GM06990 (cell line): ENCODE data around the gene GAS7.

Experiments used
- DNase-seq: peaks from one replicate; pipeline ENCODE4 v3.0.0-alpha.2; 2011; ENCODE audit not compliant: insufficient read length; ENCODE audit errors: extremely low read depth
- H3K27me3 ChIP-seq: replicated peaks from 2 replicates; pipeline ENCODE4 v1.6.0; 2011; ENCODE audit warnings: low read length; ENCODE audit not compliant: control insufficient read depth, insufficient read depth
- H3K36me3 ChIP-seq: 2 replicates; pipeline ENCODE4 v1.5.1; 2011; ENCODE audit warnings: low read length; ENCODE audit not compliant: control insufficient read depth, insufficient read depth
- H3K4me3 ChIP-seq: replicated peaks from 2 replicates; pipeline ENCODE4 v1.5.1; 2011; ENCODE audit warnings: low read depth, mild to moderate bottlenecking, control low read depth, low read length
- TF ChIP-seq, protein P1 (sequence below): IDR thresholded peaks from 2 replicates; pipeline ENCODE4 v1.5.1; 2011; ENCODE audit warnings: low read length, control low read depth, mild to moderate bottlenecking, inconsistent platforms; ENCODE audit not compliant: insufficient read depth, poor library complexity, severe bottlenecking

The GAS7 gene

DNA sequence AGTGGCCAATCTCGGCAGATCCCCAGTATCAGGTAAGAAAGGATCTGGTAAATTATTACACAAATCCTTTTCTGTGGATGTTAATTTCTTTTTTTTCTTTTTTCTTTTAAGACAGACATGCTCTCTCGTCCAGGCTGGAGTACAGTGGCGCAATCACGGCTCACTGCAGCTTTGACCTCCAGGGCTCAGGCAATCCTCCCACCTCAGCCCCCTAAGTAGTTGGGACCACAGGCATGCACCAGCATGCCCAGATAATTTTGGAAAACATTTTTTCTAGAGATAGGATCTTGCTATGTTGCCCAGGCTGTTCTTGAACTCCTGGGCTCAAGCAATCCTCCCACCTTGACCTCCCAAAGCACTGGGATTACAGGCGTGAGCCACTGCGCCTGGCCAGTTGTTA lies 54.0 kb downstream of the GAS7 start:
- Histone ChIP-seq H3K36me3 (no peaks in the 10 kb centered on the region), H3K27me3 (no peaks in the 10 kb centered on the region), H3K4me3 (no peak overlapping the region)
- DNase-seq = no peak
- TF ChIP-seq, protein P1, sequence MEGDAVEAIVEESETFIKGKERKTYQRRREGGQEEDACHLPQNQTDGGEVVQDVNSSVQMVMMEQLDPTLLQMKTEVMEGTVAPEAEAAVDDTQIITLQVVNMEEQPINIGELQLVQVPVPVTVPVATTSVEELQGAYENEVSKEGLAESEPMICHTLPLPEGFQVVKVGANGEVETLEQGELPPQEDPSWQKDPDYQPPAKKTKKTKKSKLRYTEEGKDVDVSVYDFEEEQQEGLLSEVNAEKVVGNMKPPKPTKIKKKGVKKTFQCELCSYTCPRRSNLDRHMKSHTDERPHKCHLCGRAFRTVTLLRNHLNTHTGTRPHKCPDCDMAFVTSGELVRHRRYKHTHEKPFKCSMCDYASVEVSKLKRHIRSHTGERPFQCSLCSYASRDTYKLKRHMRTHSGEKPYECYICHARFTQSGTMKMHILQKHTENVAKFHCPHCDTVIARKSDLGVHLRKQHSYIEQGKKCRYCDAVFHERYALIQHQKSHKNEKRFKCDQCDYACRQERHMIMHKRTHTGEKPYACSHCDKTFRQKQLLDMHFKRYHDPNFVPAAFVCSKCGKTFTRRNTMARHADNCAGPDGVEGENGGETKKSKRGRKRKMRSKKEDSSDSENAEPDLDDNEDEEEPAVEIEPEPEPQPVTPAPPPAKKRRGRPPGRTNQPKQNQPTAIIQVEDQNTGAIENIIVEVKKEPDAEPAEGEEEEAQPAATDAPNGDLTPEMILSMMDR = no peak

DNA sequence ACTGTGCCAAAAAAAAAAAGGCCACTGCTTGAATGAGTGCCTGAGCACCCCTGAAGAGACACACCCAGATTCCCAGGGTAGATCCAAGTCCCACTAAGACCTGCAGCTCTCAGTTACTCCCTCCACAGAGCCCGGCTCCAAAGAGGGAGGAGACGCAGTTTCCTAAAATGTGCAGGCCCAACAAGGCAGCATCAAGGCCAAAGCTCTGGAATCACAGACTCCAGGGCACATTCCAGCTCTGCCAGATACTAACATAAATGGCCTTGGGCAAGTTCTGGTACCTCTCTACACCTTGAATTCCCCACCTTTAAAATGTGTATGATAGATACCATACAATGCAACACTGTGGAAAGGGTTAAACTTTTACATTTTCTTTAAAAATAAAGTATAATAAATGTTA lies 57.0 kb downstream of the GAS7 start:
- Histone ChIP-seq H3K36me3 (no peaks in the 10 kb centered on the region), H3K27me3 (no peaks in the 10 kb centered on the region), H3K4me3 (no peak overlapping the region)
- no peak for DNase-seq
- TF ChIP-seq, protein P1 = no peak

DNA sequence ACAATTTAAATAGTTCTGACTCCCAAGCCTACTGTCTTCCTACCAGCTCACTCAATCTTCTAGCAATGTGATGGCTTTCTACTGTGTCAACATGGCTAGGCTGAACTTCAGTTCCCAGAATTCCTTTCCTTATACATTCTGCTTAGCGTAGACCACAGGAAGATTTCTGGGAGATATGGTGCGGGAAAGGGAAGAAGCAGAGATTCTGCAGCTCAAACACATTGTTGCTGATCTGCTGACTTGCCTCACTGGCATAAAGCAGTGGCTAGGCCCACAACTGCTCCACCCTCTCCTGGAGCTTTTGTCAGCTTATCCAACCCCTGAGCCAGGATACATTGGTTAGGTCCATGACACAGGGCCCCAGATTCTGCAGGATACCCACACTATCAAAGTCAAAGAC lies 58.8 kb downstream of the GAS7 start:
- DNase-seq = no peak
- Histone ChIP-seq H3K4me3 (no peak overlapping the region), H3K36me3 (no peaks in the 10 kb centered on the region), H3K27me3 (no peaks in the 10 kb centered on the region)
- TF ChIP-seq, protein P1 = no peak

DNA sequence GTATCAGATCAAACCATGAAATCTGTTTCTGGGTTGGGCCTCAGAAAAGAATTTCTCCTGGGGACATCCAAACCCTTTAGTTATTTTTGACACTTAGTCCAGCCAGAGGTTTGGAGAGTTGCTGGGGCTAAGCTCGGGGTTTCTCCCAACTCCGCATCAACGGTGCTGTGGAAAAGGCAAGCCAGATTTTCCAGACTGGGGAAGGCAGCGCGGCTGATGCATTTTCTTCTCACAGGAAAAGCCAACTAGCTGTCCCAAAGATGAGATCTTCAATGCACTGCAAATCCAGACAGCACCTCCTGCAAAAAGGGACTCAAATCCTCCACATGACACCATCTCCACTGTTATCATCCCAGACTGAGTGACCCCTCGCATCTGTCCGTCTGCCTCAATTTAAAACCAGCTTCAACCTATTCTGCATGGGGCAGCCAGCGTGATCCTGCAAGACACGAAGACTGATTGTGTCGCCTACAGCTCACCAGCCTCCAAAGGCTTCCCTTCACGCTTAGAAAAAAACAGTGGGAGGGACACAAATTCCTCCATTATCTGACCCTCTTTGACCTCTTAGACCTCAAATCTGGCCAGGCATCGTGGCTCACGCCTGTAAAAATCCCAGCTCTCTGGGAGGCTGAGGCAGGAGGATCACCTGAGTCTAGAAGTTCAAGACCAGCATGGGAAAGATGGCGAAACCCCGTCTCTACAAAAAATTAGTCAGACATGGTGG lies 62.0 kb downstream of the GAS7 start:
- Histone ChIP-seq H3K4me3 (no peak overlapping the region), H3K36me3 (no peaks in the 10 kb centered on the region), H3K27me3 (no peaks in the 10 kb centered on the region)
- TF ChIP-seq, protein P1 = no peak
- no peak for DNase-seq

DNA sequence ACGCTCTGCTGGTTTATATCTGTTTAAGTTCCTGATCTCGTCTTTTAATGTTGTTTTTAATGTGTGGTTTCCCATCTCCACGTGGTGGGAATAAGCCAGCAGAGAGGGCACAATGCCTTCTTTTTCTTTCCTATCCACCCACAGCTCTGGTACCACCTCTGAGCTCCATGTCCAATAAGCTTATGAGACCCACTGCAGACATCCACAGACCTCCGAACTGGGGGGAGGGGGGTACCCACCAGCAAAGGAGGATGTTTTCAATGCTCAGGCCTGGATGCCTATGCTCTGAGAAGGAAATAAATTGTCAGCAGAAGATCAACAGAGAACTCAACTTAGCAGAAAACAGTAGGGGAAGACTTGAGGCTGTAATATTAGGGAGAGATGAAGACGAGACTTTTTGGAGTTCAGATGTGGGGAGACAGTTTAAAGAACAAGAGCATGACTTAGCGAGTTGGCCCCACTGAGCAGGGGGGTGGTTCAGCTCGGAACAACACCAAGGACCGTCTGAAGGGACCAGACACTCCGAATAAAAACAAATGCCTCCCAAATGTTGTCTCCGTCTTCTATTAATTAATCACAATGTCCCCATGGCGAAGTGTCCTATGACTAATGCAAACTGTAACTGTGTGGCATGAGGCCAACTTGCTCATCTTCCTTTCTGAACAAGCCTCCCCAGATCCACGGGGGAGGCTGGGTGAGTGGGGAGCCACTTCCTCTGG lies 62.7 kb downstream of the GAS7 start:
- Histone ChIP-seq H3K27me3 (no peaks in the 10 kb centered on the region), H3K4me3 (no peak overlapping the region), H3K36me3 (no peaks in the 10 kb centered on the region)
- TF ChIP-seq, protein P1 = no peak
- DNase-seq = no peak

DNA sequence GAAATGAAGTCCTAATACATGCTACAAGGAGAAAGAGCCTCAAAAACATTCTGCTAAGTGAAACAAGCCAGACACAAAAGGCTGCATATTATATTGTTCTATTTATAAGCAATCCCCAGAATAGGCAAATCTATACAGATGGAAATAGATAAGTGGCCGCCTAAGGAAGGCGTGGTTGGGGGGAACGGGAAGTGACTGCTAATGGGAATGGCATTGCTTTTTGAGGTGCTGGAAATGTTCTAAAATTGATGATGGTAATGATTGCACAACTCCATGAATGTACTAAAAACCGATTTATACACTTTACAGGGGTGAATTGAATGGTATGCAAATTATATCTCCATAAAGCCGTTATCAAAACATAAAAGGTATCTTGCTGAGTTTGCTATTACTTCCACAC lies 67.7 kb downstream of the GAS7 start:
- TF ChIP-seq, protein P1 = no peak
- Histone ChIP-seq H3K27me3 (no peaks in the 10 kb centered on the region), H3K4me3 (no peak overlapping the region), H3K36me3 (no peaks in the 10 kb centered on the region)
- no peak for DNase-seq
